OCI-LY7 (cell line): ENCODE measurements around the gene CHCHD6. TPM values are rescaled to one million over a fixed set of nuclear protein-coding genes. Genes with fewer than 3 reads are reported as not detected.

Experiments
- BruUV-seq: library from RNA; stranded (reverse); fragments of 400-500 nt; replicated peaks from 2 replicates; lab custom pipeline; 2021; lab: Mats Ljungman, UMichigan
- CTCF ChIA-PET: fragments of 300-600 bp; sonication (Branson Sonifier 250); formaldehyde crosslinking; loops from one replicate; lab custom pipeline; 2022; ENCODE audit warnings: antibody characterized with exemption; ENCODE audit not compliant: unreplicated experiment; lab: Charles Lee
- POLR2A ChIA-PET: fragments of 300-600 bp; sonication (Branson Sonifier 250); formaldehyde crosslinking; loops from one replicate; lab custom pipeline; 2022; ENCODE audit warnings: antibody characterized with exemption; lab: Charles Lee
- DNase-seq: peaks from one replicate; pipeline ENCODE4 v3.0.0-alpha.2; 2015; ENCODE audit warnings: low spot score
- H2AFZ ChIP-seq: fragments of 200-600 bp; sonication (generic), shearing (Covaris generic); 2 replicates; pipeline ENCODE4 v1.6.1; 2014; ENCODE audit warnings: mild to moderate bottlenecking, antibody characterized with exemption, low read length, moderate library complexity
- H3K27ac ChIP-seq: fragments of 200-600 bp; sonication (generic); 2 replicates; pipeline ENCODE4 v1.5.1; 2014; ENCODE audit warnings: mixed run types, low read depth, mild to moderate bottlenecking, moderate library complexity, low read length, inconsistent platforms; ENCODE audit not compliant: poor library complexity, severe bottlenecking
- H3K36me3 ChIP-seq: fragments of 200-600 bp; sonication (generic); 2 replicates; pipeline ENCODE4 v1.6.1; 2014; ENCODE audit warnings: mild to moderate bottlenecking, antibody characterized with exemption, low read length, moderate library complexity, mixed read lengths; ENCODE audit not compliant: insufficient read depth
- H3K4me1 ChIP-seq: fragments of 200-600 bp; sonication (generic); 2 replicates; pipeline ENCODE4 v1.5.1; 2014; ENCODE audit warnings: mild to moderate bottlenecking, low read length; ENCODE audit not compliant: insufficient read depth, poor library complexity, severe bottlenecking
- H3K4me2 ChIP-seq: fragments of 200-600 bp; sonication (generic); 2 replicates; pipeline ENCODE4 v1.6.1; 2014; ENCODE audit warnings: mild to moderate bottlenecking, low read length
- H3K4me3 ChIP-seq: fragments of 200-600 bp; sonication (generic); 2 replicates; pipeline ENCODE4 v1.5.1; 2014; ENCODE audit warnings: mild to moderate bottlenecking, low read depth, low read length; ENCODE audit not compliant: poor library complexity, severe bottlenecking
- H3K79me2 ChIP-seq: fragments of 200-600 bp; sonication (generic); 2 replicates; pipeline ENCODE4 v1.6.1; 2016; ENCODE audit warnings: low read depth, mild to moderate bottlenecking, low read length, moderate library complexity, mixed read lengths; ENCODE audit not compliant: insufficient read depth
- H3K9me2 ChIP-seq: fragments of 200-600 bp; sonication (generic); 2 replicates; pipeline ENCODE4 v1.6.1; 2016; ENCODE audit warnings: mild to moderate bottlenecking, low read length, mixed read lengths; ENCODE audit not compliant: insufficient read depth
- H3K9me3 ChIP-seq: fragments of 200-600 bp; sonication (generic); 2 replicates; pipeline ENCODE4 v1.6.1; 2014; ENCODE audit warnings: mild to moderate bottlenecking, mixed run types, low read length, mixed read lengths
- H4K20me1 ChIP-seq: fragments of 200-600 bp; sonication (generic); 2 replicates; pipeline ENCODE4 v1.6.1; 2014; ENCODE audit warnings: mild to moderate bottlenecking, antibody characterized with exemption, low read length, moderate library complexity, mixed read lengths; ENCODE audit not compliant: insufficient read depth
- EZH2phosphoT487 ChIP-seq: fragments of 200-600 bp; sonication (generic); IDR thresholded peaks from 2 replicates; pipeline ENCODE4 v1.6.1; 2018; ENCODE audit warnings: low read depth, borderline replicate concordance, mild to moderate bottlenecking, mixed run types, antibody characterized with exemption, low read length, moderate library complexity, mixed read lengths
- intact Hi-C: fragments of 100-400 bp; cut with micrococcal nuclease; formaldehyde crosslinking; loops from one replicate; pipeline ENCODE4 v1.10.0; 2022; ENCODE audit not compliant: unreplicated experiment
- total RNA-seq, 2 experiments: library from RNA; depleted of rRNA in 1 of 2; stranded (reverse); fragments of >200 nt in 1 of 2; shearing (Covaris generic) in 1 of 2; gene quantifications; 2 replicates each; pipeline ENCODE4 v1.2.3, GENCODE V29; 2014 to 2022
- TF ChIP-seq, protein P1 (sequence below): fragments of 200-600 bp; sonication (generic); conservative IDR thresholded peaks from 2 replicates; pipeline ENCODE4 v1.5.1; 2014; ENCODE audit warnings: mild to moderate bottlenecking, antibody characterized with exemption, low read length, moderate library complexity, mixed read lengths

Gene CHCHD6
- total RNA-seq, 2 experiments from 2014 or later = 14.7 to 21.2 TPM

GRCh38 chr3:126828306-126828705, 124.3 kb downstream of the CHCHD6 start:
- ChIA-PET POLR2A (no interaction called here), CTCF (no interaction called here)
- H3K9me3 ChIP-seq = no peaks in the 10 kb centered on the region
- H3K4me1 ChIP-seq = no peaks in the 10 kb centered on the region
- H3K4me2 ChIP-seq = no peak overlapping the region
- no peak for TF ChIP-seq EZH2phosphoT487
- TF ChIP-seq, protein P1, sequence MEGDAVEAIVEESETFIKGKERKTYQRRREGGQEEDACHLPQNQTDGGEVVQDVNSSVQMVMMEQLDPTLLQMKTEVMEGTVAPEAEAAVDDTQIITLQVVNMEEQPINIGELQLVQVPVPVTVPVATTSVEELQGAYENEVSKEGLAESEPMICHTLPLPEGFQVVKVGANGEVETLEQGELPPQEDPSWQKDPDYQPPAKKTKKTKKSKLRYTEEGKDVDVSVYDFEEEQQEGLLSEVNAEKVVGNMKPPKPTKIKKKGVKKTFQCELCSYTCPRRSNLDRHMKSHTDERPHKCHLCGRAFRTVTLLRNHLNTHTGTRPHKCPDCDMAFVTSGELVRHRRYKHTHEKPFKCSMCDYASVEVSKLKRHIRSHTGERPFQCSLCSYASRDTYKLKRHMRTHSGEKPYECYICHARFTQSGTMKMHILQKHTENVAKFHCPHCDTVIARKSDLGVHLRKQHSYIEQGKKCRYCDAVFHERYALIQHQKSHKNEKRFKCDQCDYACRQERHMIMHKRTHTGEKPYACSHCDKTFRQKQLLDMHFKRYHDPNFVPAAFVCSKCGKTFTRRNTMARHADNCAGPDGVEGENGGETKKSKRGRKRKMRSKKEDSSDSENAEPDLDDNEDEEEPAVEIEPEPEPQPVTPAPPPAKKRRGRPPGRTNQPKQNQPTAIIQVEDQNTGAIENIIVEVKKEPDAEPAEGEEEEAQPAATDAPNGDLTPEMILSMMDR = no peak
- no TSS peak for BruUV-seq
- no peaks in the 10 kb centered on the region for H4K20me1 ChIP-seq
- no peaks in the 10 kb centered on the region for H3K79me2 ChIP-seq
- H2AFZ ChIP-seq = no peak overlapping the region
- H3K4me3 ChIP-seq = no peak overlapping the region
- intact Hi-C loops = no loop called here
- no peaks in the 10 kb centered on the region for H3K36me3 ChIP-seq
- no peaks in the 10 kb centered on the region for H3K9me2 ChIP-seq
- no peak overlapping the region for H3K27ac ChIP-seq
- no peak for DNase-seq

DNA sequence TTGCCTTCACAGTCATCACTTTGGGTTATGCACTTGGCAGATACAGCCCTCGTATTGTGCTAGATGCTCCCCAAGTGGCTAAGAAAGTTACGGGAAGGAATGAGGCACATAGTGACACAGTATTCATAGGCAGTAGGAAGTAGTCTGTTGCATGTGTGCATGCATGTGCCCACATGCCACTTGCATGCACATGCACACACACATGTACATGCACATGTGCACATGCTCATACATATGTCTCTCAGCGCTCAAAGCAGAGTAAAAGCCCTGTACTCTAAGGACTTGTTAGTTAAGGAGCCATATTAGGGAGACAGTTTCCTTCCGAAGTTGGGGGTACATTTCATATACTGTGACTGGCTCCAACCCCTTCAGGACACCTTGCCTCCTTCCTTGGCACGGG, 128.9 kb downstream of the CHCHD6 start:
- Histone ChIP-seq H3K36me3 (no peaks in the 10 kb centered on the region), H4K20me1 (no peaks in the 10 kb centered on the region), H3K9me3 (no peaks in the 10 kb centered on the region), H3K4me1 (no peaks in the 10 kb centered on the region), H2AFZ (no peak overlapping the region), H3K4me2 (no peak overlapping the region), H3K4me3 (no peak overlapping the region), H3K27ac (no peak overlapping the region), H3K9me2 (no peaks in the 10 kb centered on the region), H3K79me2 (no peaks in the 10 kb centered on the region)
- no TSS peak for BruUV-seq
- POLR2A ChIA-PET = interaction anchor here (0.6 kb wide), 1 partner anchor 13 kb away, joined by 3 read pairs; no protein-coding TSS in a partner anchor
- TF ChIP-seq, protein P1 = no peak
- no peak for TF ChIP-seq EZH2phosphoT487
- intact Hi-C loops = no loop called here
- DNase-seq = no peak
- CTCF ChIA-PET = no interaction called here

GRCh38 chr3:126834596-126835471, 130.8 kb downstream of the CHCHD6 start:
- no peak for DNase-seq
- no peaks in the 10 kb centered on the region for H3K79me2 ChIP-seq
- H3K27ac ChIP-seq = no peak overlapping the region
- CTCF ChIA-PET = no interaction called here
- H3K36me3 ChIP-seq = no peaks in the 10 kb centered on the region
- no peaks in the 10 kb centered on the region for H3K4me1 ChIP-seq
- H3K4me2 ChIP-seq = no peak overlapping the region
- no peak overlapping the region for H2AFZ ChIP-seq
- no peaks in the 10 kb centered on the region for H3K9me2 ChIP-seq
- TF ChIP-seq, protein P1 = no peak
- TF ChIP-seq EZH2phosphoT487 = no peak
- intact Hi-C loops = no loop called here
- POLR2A ChIA-PET = interaction anchor here (0.7 to 0.9 kb wide), 3 partner anchors 11 to 1421 kb away, joined by 3 read pairs; no protein-coding TSS in a partner anchor
- H3K4me3 ChIP-seq = no peak overlapping the region
- H3K9me3 ChIP-seq = no peaks in the 10 kb centered on the region
- BruUV-seq = no TSS peak
- no peaks in the 10 kb centered on the region for H4K20me1 ChIP-seq
